Brain microvascular endothelial cell (primary cell): ENCODE measurements around the gene TENT4B.
A peak's percentile ranks its signal among the peaks of the same experiment; 100 is the strongest.

Experiments used
- DNase-seq: peaks from one replicate; pipeline ENCODE4 v3.0.0-alpha.2; 2020
- H3K27ac ChIP-seq: fragments of 250-450 bp; sonication (Bioruptor Pico); 2 replicates; pipeline ENCODE4 v1.5.1; 2020; ENCODE audit warnings: mild to moderate bottlenecking, moderate library complexity
- H3K27me3 ChIP-seq: fragments of 250-450 bp; sonication (Bioruptor Pico); replicated peaks from 2 replicates; pipeline ENCODE4 v1.5.1; 2020; ENCODE audit warnings: mild to moderate bottlenecking
- H3K36me3 ChIP-seq: fragments of 250-450 bp; sonication (Bioruptor Pico); replicated peaks from 2 replicates; pipeline ENCODE4 v1.5.1; 2020; ENCODE audit warnings: mild to moderate bottlenecking
- H3K4me3 ChIP-seq: 2 replicates; pipeline ENCODE4 v1.5.1; 2011; ENCODE audit warnings: low read depth, mild to moderate bottlenecking, control low read depth, low read length, moderate library complexity
- in situ Hi-C: cut with HindIII; loops from 2 replicates; pipeline ENCODE4 v1.10.0; 2017; ENCODE audit warnings: low sequenced_read_pairs, low pct_ligation_motif_present
- TF ChIP-seq, protein P1 (sequence below): IDR thresholded peaks from 2 replicates; pipeline ENCODE4 v1.5.1; 2011; ENCODE audit warnings: low read depth, mild to moderate bottlenecking, moderate library complexity, low read length, control low read depth, inconsistent platforms; ENCODE audit errors: missing control alignments

Gene TENT4B

DNA sequence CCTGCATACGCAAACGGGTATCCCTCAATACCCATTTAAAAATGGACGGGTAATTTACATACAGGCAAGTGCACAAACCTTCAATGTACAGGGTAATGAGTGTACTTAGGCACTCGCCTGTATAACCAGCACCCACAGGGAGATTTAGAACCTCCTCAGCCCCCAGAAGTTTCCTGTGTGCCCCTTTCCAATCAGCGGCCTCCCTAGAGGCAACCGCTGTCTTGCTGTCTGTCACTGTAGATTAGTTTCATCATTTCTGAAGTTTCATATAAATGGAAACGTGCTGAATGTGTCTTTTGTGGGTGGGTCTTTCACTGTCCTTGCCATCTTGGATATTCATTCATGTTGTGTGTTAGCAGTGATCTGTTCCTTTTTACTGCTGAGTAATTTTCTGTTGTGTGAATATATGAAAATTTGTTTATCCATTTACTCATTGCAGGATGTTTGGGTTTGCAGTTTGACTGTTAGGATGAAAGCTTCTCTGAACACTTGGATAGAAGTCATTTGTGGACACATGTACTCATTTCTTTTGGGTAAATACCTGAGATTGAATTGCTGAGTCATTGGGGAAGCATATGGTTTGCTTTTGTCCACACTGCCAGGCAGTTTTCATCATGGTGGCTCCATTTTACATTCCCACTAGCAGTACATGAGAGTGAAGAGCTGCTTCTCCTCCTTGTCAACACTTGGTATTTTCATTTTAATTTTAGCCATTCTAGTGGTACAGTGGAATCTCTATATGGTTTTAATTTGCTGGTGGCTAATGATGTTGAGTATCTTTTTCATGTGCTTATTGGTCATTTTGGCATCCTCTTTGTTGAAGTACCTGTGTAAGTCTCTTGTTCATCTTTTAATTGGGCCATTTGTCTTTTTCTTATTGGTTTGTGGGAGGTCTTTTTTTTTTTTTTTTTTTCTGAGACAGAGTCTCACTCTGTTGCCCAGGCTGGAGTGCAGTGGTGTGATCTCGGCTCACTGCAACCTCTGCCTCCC lies 111.1 kb downstream of the TENT4B start:
- Histone ChIP-seq H3K27me3 (no peaks in the 10 kb centered on the region), H3K27ac (no peak overlapping the region), H3K4me3 (no peak overlapping the region), H3K36me3 (no peaks in the 10 kb centered on the region)
- TF ChIP-seq, protein P1, sequence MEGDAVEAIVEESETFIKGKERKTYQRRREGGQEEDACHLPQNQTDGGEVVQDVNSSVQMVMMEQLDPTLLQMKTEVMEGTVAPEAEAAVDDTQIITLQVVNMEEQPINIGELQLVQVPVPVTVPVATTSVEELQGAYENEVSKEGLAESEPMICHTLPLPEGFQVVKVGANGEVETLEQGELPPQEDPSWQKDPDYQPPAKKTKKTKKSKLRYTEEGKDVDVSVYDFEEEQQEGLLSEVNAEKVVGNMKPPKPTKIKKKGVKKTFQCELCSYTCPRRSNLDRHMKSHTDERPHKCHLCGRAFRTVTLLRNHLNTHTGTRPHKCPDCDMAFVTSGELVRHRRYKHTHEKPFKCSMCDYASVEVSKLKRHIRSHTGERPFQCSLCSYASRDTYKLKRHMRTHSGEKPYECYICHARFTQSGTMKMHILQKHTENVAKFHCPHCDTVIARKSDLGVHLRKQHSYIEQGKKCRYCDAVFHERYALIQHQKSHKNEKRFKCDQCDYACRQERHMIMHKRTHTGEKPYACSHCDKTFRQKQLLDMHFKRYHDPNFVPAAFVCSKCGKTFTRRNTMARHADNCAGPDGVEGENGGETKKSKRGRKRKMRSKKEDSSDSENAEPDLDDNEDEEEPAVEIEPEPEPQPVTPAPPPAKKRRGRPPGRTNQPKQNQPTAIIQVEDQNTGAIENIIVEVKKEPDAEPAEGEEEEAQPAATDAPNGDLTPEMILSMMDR: no peak
- in situ Hi-C loops: no loop called here
- no peak for DNase-seq

DNA sequence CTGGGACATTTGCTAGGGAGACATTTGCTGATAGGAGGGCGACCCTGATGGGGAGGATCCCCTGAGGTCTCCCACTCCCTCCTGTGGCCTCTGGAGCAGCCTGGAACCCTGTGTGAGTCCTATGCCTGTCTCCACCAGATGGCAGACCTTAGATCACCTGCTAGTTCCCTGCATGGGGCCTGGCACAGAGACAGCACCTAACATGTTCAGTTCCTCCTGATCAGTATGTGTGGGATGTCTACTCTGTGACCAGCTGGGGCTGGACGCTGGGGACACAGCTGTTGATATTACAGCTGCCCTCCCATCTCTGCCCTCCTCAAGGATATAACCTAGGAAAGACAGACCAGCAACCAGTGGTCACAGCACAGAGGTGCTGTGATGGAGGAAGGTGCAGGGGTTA lies 112.2 kb downstream of the TENT4B start:
- H3K27ac ChIP-seq: no peak overlapping the region
- DNase-seq: no peak
- TF ChIP-seq, protein P1: peak; percentile 57

DNA sequence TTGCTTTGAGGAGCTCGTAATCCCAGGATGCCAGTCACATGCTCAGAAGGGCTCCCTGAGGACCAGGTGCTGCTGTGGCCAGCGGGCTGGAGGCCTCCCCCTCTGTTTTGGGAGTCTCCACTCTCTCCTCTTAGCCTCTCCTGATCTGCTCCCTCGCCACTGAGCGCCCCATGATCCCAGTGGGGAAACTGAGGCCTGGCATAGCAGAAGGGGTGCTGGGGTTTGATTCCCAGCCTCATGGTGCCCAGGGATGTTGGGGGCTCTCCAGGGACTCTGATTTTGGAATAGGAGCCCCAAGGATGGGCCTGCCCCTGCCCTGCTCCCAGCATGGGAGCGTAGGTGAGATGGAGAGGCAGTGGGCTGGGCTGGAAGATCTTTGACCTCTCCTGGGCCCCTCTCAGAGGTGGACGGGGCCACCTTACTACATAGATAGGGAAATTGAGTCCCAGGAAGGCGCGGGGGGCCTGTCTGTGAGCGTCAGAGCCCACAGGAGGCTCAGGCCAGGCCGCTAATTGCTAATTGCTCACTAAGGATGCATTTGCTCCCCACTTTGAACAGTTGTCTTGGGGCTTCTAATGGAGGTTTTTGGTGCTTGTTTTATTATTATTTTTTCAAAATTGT lies 112.7 kb downstream of the TENT4B start:
- TF ChIP-seq, protein P1: no peak
- DNase-seq: no peak
- no peak overlapping the region for H3K27ac ChIP-seq
- no peak overlapping the region for H3K4me3 ChIP-seq
- in situ Hi-C loops: no loop called here
- no peaks in the 10 kb centered on the region for H3K27me3 ChIP-seq
- no peaks in the 10 kb centered on the region for H3K36me3 ChIP-seq

More for the DNA sequence above, 112.2 kb downstream of the TENT4B start:
- H3K36me3 ChIP-seq: no peaks in the 10 kb centered on the region
- no peak overlapping the region for H3K4me3 ChIP-seq
- in situ Hi-C loops: no loop called here
- H3K27me3 ChIP-seq: no peaks in the 10 kb centered on the region

GRCh38 chr16:50266337-50267091 lies 113.4 kb downstream of the TENT4B start, which contains the start of gene ADCY7:
ADCY7 (plus strand) TSS chr16:50266551; CDS start chr16:50288180, 21,629 bp downstream.
- TF ChIP-seq, protein P1: no peak
- no peaks in the 10 kb centered on the region for H3K36me3 ChIP-seq
- peak within 1 kb of the TSS; percentile 59 for H3K27ac ChIP-seq
- peak within 1 kb of the TSS; percentile 52 for H3K4me3 ChIP-seq
- H3K27me3 ChIP-seq: no peaks in the 10 kb centered on the region
- peak; percentile 82 for DNase-seq
- in situ Hi-C loops: no loop called here

- Histone ChIP-seq H3K27me3 (no peaks in the 10 kb centered on the region), H3K27ac (no peak overlapping the region), H3K4me3 (peak overlapping the region; percentile 52), H3K36me3 (no peaks in the 10 kb centered on the region)
- DNase-seq: no peak
- TF ChIP-seq, protein P1: no peak
- in situ Hi-C loops: no loop called here
Measured at GRCh38 chr16:50267151-50267631, 114.1 kb downstream of the TENT4B start.
